ENCODE measurements around the gene SHLD2.
"Not testable (repeated sequence)": the region's sequence is repeated elsewhere in the genome, so short reads cannot be mapped to it uniquely, and the experiment has no call there.

Gene SHLD2

DNA sequence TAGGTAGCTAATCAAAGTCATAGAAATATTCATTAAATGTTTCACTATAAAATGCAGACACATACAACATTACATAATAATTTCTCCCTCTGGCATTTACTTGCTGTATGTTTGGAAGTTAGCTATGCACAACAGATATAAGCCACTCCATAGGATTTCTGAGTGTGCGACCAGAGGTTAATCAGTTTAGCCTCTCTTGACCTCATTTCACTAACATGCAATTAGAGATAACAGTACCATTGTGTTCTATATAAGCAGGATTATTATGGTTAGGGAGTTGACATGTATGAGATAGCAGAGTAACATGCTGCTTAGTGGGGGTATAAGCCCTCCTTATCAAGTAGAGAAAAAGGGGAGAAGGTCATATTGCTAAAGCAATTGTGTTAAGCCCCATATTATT lies 26.7 kb upstream of the SHLD2 start:
- no peak overlapping the region for H3K4me3 ChIP-seq (ENCODE audit: low read length)
- no peaks in the 10 kb centered on the region for H3K9me3 ChIP-seq (ENCODE audit: insufficient read depth, low read depth, low read length)
- no peaks in the 10 kb centered on the region for H3K27me3 ChIP-seq (ENCODE audit: insufficient read depth, low read length)
- no peaks in the 10 kb centered on the region for H3K4me1 ChIP-seq (ENCODE audit: insufficient read depth, low read length)
- no peak overlapping the region for H3K27ac ChIP-seq (ENCODE audit: low read length)
- peaks cover 72% of the 10 kb centered on the region for H3K36me3 ChIP-seq (ENCODE audit: insufficient read depth, low read depth, low read length)
- H3K9ac ChIP-seq (ENCODE audit: low read depth, low read length): no peak overlapping the region

DNA sequence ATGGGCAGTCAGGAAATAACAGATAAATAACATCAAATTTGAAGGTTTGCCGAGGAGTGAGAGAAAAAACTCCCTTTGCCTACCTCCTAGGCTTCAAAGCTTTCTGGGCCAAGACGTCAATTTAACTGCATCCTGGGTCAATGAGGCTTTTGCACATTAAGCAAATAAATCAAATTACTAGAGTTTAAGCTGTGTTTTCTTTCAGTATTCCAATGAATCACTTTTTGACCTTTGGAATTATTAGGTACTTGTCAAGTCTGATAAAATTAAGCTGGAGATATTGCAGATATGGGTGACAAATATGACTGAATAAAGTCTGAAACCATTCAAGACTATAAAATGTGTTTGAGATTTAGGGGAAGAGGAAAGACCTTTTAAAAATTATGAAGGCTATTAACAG lies 22.6 kb upstream of the SHLD2 start:
- Histone ChIP-seq H3K27ac (ENCODE audit: low read length) (no peak overlapping the region), H3K9ac (ENCODE audit: low read depth, low read length) (no peak overlapping the region), H3K9me3 (ENCODE audit: insufficient read depth, low read depth, low read length) (no peaks in the 10 kb centered on the region), H3K36me3 (ENCODE audit: insufficient read depth, low read depth, low read length) (peaks cover 57% of the 10 kb centered on the region), H3K4me3 (ENCODE audit: low read length) (no peak overlapping the region), H3K27me3 (ENCODE audit: insufficient read depth, low read length) (no peaks in the 10 kb centered on the region), H3K4me1 (ENCODE audit: insufficient read depth, low read length) (no peaks in the 10 kb centered on the region)

DNA sequence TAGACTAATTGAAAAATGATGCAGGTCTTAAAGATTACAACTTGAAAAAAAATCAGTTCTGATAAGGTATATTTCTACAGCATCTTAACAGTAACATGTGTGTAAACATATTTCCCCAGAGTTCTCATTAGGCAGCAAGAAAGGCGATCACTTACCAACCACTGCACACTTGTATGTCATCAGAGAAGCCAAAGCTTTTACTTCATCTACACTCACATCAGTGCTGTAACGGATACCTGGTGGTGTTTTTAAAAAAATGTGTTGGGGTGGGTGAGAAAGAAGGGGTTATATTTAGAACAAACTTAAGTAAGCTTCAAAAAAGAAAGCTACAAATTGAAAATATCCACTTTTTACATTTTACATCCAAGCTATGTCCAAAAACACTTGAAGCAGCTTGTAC lies 18.6 kb upstream of the SHLD2 start:
- H3K9ac ChIP-seq (ENCODE audit: low read depth, low read length); H3K27me3 ChIP-seq (ENCODE audit: insufficient read depth, low read length); H3K27ac ChIP-seq (ENCODE audit: low read length); H3K9me3 ChIP-seq (ENCODE audit: insufficient read depth, low read depth, low read length); H3K4me1 ChIP-seq (ENCODE audit: insufficient read depth, low read length); H3K4me3 ChIP-seq (ENCODE audit: low read length): not testable (repeated sequence)
- peaks cover 43% of the 10 kb centered on the region for H3K36me3 ChIP-seq (ENCODE audit: insufficient read depth, low read depth, low read length)

DNA sequence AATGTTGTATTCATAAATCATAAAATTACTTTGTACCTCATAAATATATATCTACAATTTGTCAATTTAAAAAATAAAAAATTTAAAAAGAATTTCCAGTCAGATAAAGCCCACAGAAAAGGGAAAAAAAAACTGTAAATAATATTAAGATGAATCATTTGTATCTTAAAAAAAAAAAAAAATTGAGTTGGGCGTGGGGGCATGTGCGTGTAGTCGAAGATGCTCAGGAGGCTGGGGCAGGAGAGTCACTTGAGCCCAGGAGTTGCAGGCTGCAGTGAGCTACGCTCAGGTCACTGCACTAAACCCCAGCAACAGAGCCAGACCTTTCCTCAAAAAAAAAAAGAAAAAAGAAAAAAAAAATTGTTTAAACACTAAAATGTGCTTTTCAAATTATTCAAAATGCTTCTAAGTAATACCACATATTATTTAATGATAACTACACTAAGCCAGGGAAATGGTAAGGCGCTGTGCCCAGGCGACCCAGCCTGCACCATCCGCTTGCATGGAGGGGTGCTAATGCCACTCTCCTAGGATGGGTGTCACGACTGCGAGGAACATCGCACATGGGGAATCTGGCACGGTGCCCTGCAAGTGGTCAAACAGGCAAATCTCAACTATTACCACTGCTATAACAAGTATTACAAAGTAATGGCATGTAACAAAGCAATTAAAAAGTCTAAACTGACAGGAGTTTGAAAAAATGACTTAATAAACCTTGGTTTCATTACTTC lies 15.7 kb upstream of the SHLD2 start:
- peaks cover 17% of the 10 kb centered on the region for H3K36me3 ChIP-seq (ENCODE audit: insufficient read depth, low read depth, low read length)
- no peak overlapping the region for H3K27ac ChIP-seq (ENCODE audit: low read length)
- no peaks in the 10 kb centered on the region for H3K9me3 ChIP-seq (ENCODE audit: insufficient read depth, low read depth, low read length)
- H3K4me1 ChIP-seq (ENCODE audit: insufficient read depth, low read length): no peaks in the 10 kb centered on the region
- H3K9ac ChIP-seq (ENCODE audit: low read depth, low read length): no peak overlapping the region
- H3K27me3 ChIP-seq (ENCODE audit: insufficient read depth, low read length): no peaks in the 10 kb centered on the region
- no peak overlapping the region for H3K4me3 ChIP-seq (ENCODE audit: low read length)

DNA sequence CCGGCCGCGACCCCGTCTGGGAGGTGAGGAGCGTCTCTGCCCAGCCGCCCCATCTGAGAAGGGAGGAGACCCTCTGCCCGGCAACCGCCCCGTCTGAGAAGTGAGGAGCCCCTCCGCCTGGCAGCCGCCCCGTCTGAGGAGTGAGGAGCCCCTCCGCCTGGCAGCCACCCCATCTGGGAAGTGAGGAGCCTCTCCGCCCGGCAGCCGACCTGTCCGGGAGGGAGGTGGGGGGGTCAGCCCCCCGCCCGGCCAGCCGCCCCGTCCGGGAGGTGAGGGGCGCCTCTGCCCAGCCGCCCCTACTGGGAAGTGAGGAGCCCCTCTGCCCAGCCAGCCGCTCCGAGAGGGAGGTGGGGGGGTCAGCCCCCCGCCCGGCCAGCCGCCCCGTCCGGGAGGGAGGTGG lies 14.4 kb upstream of the SHLD2 start:
- not testable (repeated sequence) for H3K27ac ChIP-seq (ENCODE audit: low read length); H3K4me1 ChIP-seq (ENCODE audit: insufficient read depth, low read length); H3K9ac ChIP-seq (ENCODE audit: low read depth, low read length); H3K36me3 ChIP-seq (ENCODE audit: insufficient read depth, low read depth, low read length); H3K9me3 ChIP-seq (ENCODE audit: insufficient read depth, low read depth, low read length); H3K27me3 ChIP-seq (ENCODE audit: insufficient read depth, low read length); H3K4me3 ChIP-seq (ENCODE audit: low read length)

GRCh38 chr10:87081574-87081973 lies 13.4 kb upstream of the SHLD2 start:
- H3K27ac ChIP-seq (ENCODE audit: low read length); H3K36me3 ChIP-seq (ENCODE audit: insufficient read depth, low read depth, low read length); H3K9me3 ChIP-seq (ENCODE audit: insufficient read depth, low read depth, low read length); H3K4me3 ChIP-seq (ENCODE audit: low read length); H3K27me3 ChIP-seq (ENCODE audit: insufficient read depth, low read length); H3K9ac ChIP-seq (ENCODE audit: low read depth, low read length); H3K4me1 ChIP-seq (ENCODE audit: insufficient read depth, low read length): not testable (repeated sequence)

GRCh38 chr10:87082219-87082618 lies 12.8 kb upstream of the SHLD2 start:
- not testable (repeated sequence) for H3K4me3 ChIP-seq (ENCODE audit: low read length); H3K36me3 ChIP-seq (ENCODE audit: insufficient read depth, low read depth, low read length); H3K27me3 ChIP-seq (ENCODE audit: insufficient read depth, low read length); H3K27ac ChIP-seq (ENCODE audit: low read length); H3K4me1 ChIP-seq (ENCODE audit: insufficient read depth, low read length); H3K9ac ChIP-seq (ENCODE audit: low read depth, low read length); H3K9me3 ChIP-seq (ENCODE audit: insufficient read depth, low read depth, low read length)

- H3K27me3 ChIP-seq (ENCODE audit: insufficient read depth, low read length); H3K4me3 ChIP-seq (ENCODE audit: low read length); H3K9me3 ChIP-seq (ENCODE audit: insufficient read depth, low read depth, low read length); H3K9ac ChIP-seq (ENCODE audit: low read depth, low read length); H3K4me1 ChIP-seq (ENCODE audit: insufficient read depth, low read length); H3K27ac ChIP-seq (ENCODE audit: low read length): not testable (repeated sequence)
- H3K36me3 ChIP-seq (ENCODE audit: insufficient read depth, low read depth, low read length): peaks cover 15% of the 10 kb centered on the region; the same call in 1 of the 2 replicates
Measured at GRCh38 chr10:87083576-87084290, 11.3 kb upstream of the SHLD2 start.

DNA sequence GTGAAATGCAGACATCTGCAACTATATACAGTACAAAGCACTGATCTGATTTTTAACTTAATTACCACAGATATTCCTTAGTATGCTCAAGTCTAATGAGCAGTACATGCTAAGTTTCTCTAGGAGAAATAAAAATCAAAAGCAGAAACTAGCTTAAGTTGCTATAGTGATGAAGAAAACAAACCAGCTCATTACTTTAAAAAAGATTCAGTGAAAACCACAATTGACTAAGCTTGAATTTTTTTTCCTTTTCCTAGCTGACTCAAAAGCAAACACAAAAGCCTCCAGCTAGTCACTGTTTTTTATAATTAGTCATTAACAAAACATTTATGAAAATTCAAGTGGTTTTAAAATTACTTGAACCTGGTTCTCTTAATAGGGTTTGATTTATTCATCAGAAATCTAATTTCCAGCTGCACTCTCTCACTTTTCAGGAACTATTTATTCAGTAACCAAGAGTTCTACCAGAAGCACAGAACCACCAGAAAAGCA lies 10.7 kb upstream of the SHLD2 start:
- not testable (repeated sequence) for H3K27me3 ChIP-seq (ENCODE audit: insufficient read depth, low read length); H3K4me1 ChIP-seq (ENCODE audit: insufficient read depth, low read length); H3K9me3 ChIP-seq (ENCODE audit: insufficient read depth, low read depth, low read length); H3K27ac ChIP-seq (ENCODE audit: low read length); H3K9ac ChIP-seq (ENCODE audit: low read depth, low read length); H3K4me3 ChIP-seq (ENCODE audit: low read length)
- H3K36me3 ChIP-seq (ENCODE audit: insufficient read depth, low read depth, low read length): peaks cover 21% of the 10 kb centered on the region; the same call in 1 of the 2 replicates

- Histone ChIP-seq H3K9me3 (ENCODE audit: insufficient read depth, low read depth, low read length) (no peaks in the 10 kb centered on the region), H3K27ac (ENCODE audit: low read length) (no peak overlapping the region), H3K27me3 (ENCODE audit: insufficient read depth, low read length) (no peaks in the 10 kb centered on the region), H3K4me1 (ENCODE audit: insufficient read depth, low read length) (peaks cover under 1% of the 10 kb centered on the region; the same call in 1 of the 2 replicates), H3K4me3 (ENCODE audit: low read length) (no peak overlapping the region), H3K36me3 (ENCODE audit: insufficient read depth, low read depth, low read length) (peaks cover 26% of the 10 kb centered on the region; the same call in 1 of the 2 replicates), H3K9ac (ENCODE audit: low read depth, low read length) (no peak overlapping the region)
Measured at GRCh38 chr10:87085537-87085936, 9.5 kb upstream of the SHLD2 start.

DNA sequence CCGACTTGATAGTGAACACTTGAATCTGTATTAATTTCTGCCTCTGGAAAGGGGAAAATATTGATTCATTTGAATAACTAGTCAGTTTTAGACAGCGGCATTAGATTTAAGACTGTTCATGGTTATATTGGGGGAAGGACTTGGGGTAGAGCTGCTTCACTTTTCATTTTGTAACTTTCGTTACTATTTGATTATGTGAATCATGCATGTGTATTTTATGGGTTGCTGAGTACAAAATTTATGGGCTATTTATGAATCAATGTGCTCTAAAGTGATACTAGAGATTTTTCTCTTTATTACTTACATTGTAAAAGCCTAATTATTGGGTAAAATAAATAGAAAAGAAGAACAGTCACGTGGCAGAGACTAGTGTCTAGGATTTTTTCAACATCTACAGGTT lies 5.3 kb upstream of the SHLD2 start:
- H3K27ac ChIP-seq (ENCODE audit: low read length): no peak overlapping the region
- no peak overlapping the region for H3K9ac ChIP-seq (ENCODE audit: low read depth, low read length)
- no peak overlapping the region for H3K4me3 ChIP-seq (ENCODE audit: low read length)
- H3K9me3 ChIP-seq (ENCODE audit: insufficient read depth, low read depth, low read length): no peaks in the 10 kb centered on the region
- H3K36me3 ChIP-seq (ENCODE audit: insufficient read depth, low read depth, low read length): peaks cover 26% of the 10 kb centered on the region; the same call in 1 of the 2 replicates
- peaks cover 15% of the 10 kb centered on the region for H3K4me1 ChIP-seq (ENCODE audit: insufficient read depth, low read length)
- no peaks in the 10 kb centered on the region for H3K27me3 ChIP-seq (ENCODE audit: insufficient read depth, low read length)

GRCh38 chr10:87090779-87091178 lies 4.2 kb upstream of the SHLD2 start:
- Histone ChIP-seq H3K36me3 (ENCODE audit: insufficient read depth, low read depth, low read length) (peaks cover 23% of the 10 kb centered on the region; the same call in 1 of the 2 replicates), H3K9ac (ENCODE audit: low read depth, low read length) (no peak overlapping the region), H3K4me3 (ENCODE audit: low read length) (no peak overlapping the region), H3K27ac (ENCODE audit: low read length) (no peak overlapping the region), H3K4me1 (ENCODE audit: insufficient read depth, low read length) (peaks cover 15% of the 10 kb centered on the region), H3K27me3 (ENCODE audit: insufficient read depth, low read length) (no peaks in the 10 kb centered on the region), H3K9me3 (ENCODE audit: insufficient read depth, low read depth, low read length) (no peaks in the 10 kb centered on the region)

Measured in iPS-20b (cell line).